ENCODE results near the gene IL22RA2. TPM values are rescaled to one million over a fixed set of nuclear protein-coding genes. Genes with fewer than 3 reads are reported as not detected.

The IL22RA2 gene
- total and polyA plus RNA-seq, 12 donors: not detected

GRCh38 chr6:137190583-137191094 is 17.2 kb upstream of the IL22RA2 start:
- Histone ChIP-seq H3K9me3 (replicated peaks in 1 of 3) (peaks cover 0 to 9% (median 0%) of the 10 kb centered on the region in 3 donors), H3K4me1 (replicated peaks in 1 of 2) (peaks cover 0 to 8% of the 10 kb centered on the region in 2 donors), H3K4me3 (no peak overlapping the region), H3K27me3 (no peaks in the 10 kb centered on the region), H3K36me3 (replicated peaks in 1 of 2) (no peaks in the 10 kb centered on the region), H3K27ac (no peak overlapping the region)
- WGBS, 4 donors: 85 to 90% (median 87%) methylated on average over 5 of the region's 5 CpGs
- intact Hi-C loops (cut with DNase I): no loop called here
- no peak for DNase-seq
- TF ChIP-seq POLR2A (IDR thresholded peaks at IDR 0.05) (no peak), CTCF (IDR thresholded peaks at IDR 0.05) (no peak)

GRCh38 chr6:137188855-137189254 is 15.4 kb upstream of the IL22RA2 start:
- Histone ChIP-seq H3K27ac (no peak overlapping the region), H3K4me3 (no peak overlapping the region), H3K4me1 (replicated peaks in 1 of 2) (peaks cover 0 to 4% of the 10 kb centered on the region in 2 donors), H3K36me3 (replicated peaks in 1 of 2) (no peaks in the 10 kb centered on the region), H3K27me3 (no peaks in the 10 kb centered on the region), H3K9me3 (replicated peaks in 1 of 3) (peaks cover 0 to 9% (median 9%) of the 10 kb centered on the region in 3 donors)
- intact Hi-C loops (cut with DNase I): no loop called here
- TF ChIP-seq POLR2A (IDR thresholded peaks at IDR 0.05) (no peak), CTCF (IDR thresholded peaks at IDR 0.05) (no peak)
- WGBS, 4 donors: 85 to 88% (median 87%) methylated on average over 5 of the region's 5 CpGs
- DNase-seq: no peak

GRCh38 chr6:137185290-137185689 is 11.8 kb upstream of the IL22RA2 start:
- WGBS, 4 donors: 79 to 87% (median 85%) methylated on average over 3 of the region's 3 CpGs
- H3K4me3 ChIP-seq: no peak overlapping the region
- H3K4me1 ChIP-seq (replicated peaks in 1 of 2): no peaks in the 10 kb centered on the region
- no peak for DNase-seq
- no peaks in the 10 kb centered on the region for H3K27me3 ChIP-seq
- no peak overlapping the region for H3K27ac ChIP-seq
- intact Hi-C loops (cut with DNase I): no loop called here
- TF ChIP-seq POLR2A (IDR thresholded peaks at IDR 0.05): no peak
- TF ChIP-seq CTCF (IDR thresholded peaks at IDR 0.05): no peak
- H3K36me3 ChIP-seq (replicated peaks in 1 of 2): no peaks in the 10 kb centered on the region
- peaks cover 3 to 30% (median 21%) of the 10 kb centered on the region in 3 donors for H3K9me3 ChIP-seq (replicated peaks in 1 of 3)

GRCh38 chr6:137182654-137183073 is 9.2 kb upstream of the IL22RA2 start:
- Histone ChIP-seq H3K27me3 (no peaks in the 10 kb centered on the region), H3K27ac (no peak overlapping the region), H3K36me3 (replicated peaks in 1 of 2) (no peaks in the 10 kb centered on the region), H3K9me3 (replicated peaks in 1 of 3) (peaks cover 3 to 30% (median 12%) of the 10 kb centered on the region in 3 donors), H3K4me1 (replicated peaks in 1 of 2) (no peaks in the 10 kb centered on the region), H3K4me3 (no peak overlapping the region)
- intact Hi-C loops (cut with DNase I): no loop called here
- DNase-seq: no peak
- TF ChIP-seq POLR2A (IDR thresholded peaks at IDR 0.05) (no peak), CTCF (IDR thresholded peaks at IDR 0.05) (no peak)
